HS-5 (cell line): ENCODE data around the gene CKAP2L.
"Not testable (repeated sequence)": the region's sequence is repeated elsewhere in the genome, so short reads cannot be mapped to it uniquely, and the experiment has no call there.

Experiments
- DNase-seq: peaks from one replicate; pipeline ENCODE4 v3.0.0-alpha.2; 2012; ENCODE audit warnings: low read depth

Gene CKAP2L

DNA sequence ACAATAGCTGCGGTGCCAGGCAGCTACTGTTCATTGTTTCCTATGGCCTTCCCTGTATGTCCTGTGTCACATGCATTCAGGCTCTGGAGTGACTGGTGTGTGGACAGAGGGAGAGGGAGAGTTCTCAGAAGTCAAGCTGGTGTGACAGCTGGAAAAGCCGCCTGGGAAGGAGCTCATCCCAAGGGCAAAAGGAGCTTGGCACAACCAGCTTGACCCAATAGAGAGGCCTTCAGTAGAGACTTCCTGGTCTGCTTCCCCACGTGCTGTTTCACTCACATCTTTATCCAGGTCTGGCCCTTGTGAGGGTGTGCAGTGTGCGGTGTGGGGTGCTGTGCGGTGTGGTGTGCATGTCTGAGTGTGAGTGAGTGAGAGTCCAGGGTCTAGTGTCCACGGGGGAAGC, 54.7 kb downstream of the CKAP2L start:
- no peak for DNase-seq

DNA sequence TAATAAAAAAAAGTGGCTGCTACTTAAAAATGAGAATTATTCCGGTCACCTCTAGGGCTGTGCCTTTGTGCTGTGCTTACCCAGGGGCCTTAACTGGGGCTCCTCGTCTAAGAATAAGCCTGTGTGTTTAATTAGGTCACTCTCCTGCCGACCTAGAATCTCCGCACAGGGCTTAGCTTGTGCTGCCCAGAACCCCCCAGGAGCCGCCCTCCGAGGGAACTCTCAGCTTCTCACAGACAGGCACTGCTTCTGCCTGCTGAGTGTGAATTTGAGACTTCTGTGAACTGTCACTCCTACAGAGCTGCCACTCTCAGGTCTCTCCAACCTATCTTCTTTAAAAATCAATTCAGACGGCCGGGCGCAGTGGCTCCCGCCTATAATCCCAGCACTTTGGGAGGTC, 55.4 kb downstream of the CKAP2L start:
- DNase-seq: no peak

DNA sequence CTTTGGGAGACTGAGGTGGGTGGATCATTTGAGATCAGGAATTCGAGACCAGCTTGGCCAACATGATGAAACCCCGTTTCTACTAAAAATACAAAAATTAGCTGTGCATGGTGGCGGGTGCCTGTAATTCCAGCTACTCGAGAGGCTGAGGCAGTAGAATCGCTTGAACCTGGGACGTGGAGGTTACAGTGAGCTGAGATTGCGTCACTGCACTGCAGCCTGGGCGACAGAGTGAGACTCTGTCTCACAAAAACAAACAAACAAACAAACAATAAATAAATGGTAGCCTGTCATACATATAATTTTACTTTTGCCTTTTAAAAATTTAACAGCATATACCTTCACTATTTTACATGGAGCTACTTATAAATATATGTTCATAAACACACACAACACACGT, 57.5 kb downstream of the CKAP2L start:
- not testable (repeated sequence) for DNase-seq

DNA sequence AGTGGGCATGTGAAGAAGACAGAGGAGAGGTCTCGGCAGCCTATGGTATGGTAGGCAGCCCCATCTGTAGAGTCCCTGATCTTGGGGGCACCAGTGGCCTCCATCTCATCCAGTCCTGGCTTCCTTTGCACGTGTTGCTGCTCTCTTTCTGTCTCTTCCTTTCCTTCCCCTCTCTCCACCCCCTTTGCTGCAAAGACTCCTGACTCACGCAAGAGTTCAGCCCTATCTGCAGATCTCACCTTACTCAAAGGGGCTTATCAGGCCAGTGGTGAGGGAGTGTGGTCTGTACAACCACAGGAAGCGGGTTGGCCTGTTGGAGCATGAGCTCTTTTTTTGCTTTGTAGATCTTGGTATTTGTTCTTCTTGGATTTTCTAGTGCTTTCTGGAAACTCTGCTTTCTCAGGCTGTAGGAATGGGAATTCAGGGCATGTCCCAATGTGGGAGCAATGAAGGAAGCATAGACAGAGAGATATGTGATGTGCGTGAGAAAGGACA, 58.2 kb downstream of the CKAP2L start:
- DNase-seq: no peak

DNA sequence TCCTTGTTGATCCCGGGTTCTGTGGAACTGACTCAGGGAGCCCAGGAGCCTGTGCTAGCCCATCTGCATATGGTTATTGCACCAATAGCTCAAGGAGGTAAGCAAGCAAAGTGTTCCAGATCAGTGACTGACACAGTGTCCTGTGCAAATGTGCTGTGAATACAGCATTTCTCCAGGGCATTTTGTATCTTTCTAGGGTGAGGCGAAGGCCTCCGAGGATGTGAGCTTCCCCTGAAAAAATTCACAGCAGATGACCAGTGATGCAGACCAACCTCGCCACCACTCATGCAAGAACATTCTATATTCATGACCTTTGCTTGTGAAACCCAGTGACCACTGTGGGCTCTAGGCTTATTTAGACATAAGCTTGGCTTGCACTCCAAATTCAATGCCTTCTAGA, 58.8 kb downstream of the CKAP2L start:
- DNase-seq: no peak

DNA sequence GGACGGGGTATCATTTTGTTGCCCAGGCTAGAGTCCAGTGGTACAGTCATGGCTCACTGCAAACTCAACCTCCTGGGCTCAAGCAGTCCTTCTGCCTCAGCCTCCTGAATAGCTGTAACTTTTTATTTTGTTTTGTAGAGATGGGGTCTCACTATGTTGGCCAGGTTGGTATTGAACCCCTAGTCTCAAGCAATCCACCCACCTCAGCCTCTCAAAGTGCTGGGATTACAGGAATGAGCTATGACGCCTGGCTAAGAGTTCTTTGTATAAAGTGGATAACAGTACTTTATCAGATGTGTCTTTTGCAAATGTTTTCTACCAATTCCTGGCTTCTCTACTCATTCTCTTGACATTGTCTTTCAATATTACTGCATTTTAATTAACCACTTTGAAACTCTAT, 60.7 kb downstream of the CKAP2L start:
- DNase-seq: no peak

DNA sequence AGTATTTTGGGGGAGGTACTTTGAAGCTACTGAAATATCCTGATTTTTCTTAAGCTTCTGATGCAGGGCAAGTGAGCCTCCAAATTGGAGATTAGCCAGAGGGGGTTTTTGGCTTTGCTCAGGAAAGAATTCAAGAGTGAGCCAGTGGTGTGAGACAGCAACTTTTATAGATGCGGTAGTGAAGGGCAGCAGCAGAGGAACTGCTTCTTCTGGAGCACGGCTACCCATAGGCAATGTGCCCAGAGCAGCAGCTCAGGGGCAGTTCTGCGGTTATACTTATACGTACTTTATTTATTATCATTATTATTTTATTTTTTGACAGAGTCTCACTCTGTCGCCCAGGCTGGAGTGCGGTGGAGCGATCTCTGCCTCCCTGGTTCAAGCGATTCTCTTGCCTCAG, 63.4 kb downstream of the CKAP2L start:
- no peak for DNase-seq

DNA sequence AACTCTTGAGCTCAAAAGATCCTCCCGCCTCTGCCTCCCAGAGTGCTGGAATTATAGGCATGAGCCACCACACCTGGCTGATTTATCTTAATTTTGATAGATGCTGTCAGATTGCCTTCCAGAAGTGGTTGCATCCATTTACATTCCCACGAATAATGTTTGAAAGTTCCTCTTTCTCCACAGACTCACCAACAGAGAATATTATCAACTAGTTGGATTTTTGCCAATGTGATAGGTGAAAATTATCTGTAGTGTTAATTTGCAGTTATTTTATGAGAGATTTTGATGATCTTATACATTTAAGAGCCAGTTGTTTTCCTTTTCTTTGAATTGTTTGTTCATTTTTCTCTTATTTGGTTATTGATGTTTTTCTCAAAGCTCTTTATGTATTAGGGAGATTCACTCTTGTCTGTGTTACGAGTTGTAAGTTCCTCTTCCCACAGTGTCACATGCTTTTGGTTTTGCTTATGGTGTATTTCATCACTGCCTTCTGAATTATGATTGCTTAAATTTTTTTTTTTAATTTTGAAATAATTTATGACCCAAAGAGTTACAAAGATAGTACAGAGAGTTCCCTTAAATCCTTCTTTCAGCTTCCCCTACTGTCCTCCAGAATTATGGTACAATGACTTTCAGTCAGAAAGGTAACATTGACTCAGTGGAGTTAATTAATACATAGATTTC, 64.3 kb downstream of the CKAP2L start:
- DNase-seq: no peak

DNA sequence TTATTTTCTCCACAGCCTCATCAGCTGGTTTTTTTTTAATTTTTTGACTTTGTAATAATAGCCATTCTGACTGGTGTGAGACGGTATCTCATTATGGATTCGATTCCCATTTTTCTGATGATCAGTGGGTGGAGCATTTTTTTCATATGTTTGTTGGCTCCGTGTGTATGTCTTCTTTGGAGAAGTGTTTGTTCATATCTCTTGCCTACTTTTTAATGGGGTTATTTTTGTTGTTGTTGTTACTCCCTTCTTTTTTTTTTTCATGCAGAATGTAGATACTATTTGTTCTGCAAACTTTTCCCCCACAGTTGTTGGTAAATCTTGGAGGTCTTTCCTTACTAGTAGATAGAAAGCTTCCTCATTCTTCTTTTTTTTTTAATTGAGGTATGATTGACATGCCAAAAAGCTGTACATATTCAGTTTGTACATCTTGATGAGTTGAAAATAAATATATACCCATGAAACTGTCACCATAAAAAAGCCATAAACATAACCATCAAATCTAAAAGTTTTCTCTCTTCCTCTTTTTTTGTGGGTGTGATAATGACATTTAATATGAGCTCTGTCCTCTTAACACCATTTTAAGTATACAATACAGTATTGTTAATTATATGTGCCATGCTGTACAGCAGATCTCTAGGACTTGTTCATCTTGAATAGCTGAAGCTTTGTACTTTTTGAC, 65.4 kb downstream of the CKAP2L start:
- DNase-seq: no peak

DNA sequence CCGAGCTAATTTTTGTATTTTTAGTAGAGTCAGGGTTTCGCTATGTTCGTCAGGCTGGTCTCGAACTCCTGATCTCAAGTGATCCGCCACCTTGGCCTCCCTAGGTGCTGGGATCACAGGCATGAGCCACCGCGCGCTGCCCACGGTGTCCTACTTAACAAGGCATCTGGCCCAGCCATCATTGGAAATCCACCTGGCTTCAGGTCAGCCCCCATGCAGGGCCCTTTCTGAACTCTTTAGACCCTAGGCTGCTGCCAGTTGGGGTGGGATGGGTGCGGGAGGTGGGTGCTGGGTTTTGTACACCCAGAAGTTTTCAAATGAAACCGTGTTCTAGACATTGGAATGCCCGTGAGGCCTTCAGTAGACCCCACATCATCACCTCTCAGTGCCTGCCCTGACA, 70.2 kb downstream of the CKAP2L start:
- no peak for DNase-seq

DNA sequence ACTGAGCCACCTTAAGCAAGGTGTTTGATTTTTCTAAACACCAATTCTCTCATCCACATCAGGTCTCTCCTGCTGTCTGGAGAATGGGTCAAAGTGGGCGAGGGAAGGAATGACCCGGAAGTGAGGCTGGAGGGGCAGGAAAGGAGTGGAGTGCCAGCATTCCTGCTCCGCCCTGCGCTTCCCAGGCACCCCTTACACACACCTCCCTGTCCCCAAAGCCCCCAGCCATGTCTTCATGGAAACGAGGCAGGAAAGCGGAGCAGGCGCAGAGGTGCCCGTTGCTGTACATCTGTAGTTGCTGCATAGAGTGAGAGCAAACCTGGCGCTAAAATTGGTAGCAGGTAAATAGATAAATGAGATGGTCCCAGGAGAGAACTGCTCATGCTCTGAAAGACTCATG, 70.8 kb downstream of the CKAP2L start:
- DNase-seq: no peak

DNA sequence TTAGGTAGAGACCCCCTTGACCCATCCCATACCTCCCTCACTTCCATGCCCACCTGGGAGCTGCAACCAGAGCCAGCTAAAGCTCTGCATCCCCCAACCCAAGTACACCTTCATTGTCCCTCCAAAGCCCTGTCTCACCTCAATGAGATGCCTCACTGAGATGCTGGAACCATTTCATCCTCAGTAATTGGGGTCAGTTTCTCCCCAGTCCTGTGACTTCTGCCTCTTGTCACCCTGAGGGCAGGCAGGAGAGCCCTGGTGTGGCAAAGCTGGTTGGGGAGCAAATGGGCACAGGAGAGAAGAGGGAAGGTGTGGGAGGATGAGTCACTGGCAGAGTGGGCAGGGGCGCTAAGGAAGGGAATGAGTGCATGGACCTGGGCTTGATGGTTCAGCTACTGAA, 71.5 kb downstream of the CKAP2L start:
- no peak for DNase-seq

DNA sequence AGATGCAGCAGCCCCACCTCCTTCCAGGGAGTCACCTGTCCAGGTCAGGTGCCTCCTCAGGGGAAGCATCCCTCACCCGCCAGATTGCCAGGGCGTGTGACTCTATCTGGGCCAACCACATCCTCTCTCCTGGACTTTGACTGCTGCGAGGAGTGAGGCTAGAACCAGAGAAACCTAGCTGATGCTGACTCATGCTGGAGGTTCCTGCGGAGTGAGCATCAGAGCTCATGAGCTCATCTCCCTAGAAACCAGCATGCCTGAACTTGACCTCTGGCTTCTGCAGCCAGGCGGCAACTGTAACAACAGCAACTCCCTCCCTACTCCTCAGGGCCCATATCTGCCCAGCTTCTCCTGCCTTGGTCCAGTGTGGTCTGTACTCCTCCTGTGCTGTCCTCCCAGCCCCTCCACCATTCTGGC, 71.9 kb downstream of the CKAP2L start:
- peak; percentile 95 for DNase-seq

DNA sequence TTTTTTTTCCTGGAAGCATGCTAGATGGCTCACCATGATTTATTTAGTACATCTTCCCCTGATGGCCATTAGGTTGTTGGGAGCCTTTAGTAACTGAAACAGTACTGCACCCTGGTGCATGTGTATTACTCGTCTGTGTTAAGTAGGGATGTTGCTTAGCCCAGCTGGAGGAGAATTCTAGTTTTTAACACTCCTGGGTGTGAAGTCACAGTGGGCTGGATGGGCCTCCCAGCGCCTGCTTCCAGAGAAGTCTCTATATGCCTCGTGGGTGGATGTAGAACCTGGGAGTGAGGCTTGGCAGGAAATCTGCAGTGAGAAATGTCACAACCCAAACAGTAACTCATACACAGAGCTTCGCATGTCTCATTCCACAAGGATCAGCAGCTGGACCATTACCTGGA, 72.5 kb downstream of the CKAP2L start:
- no peak for DNase-seq

DNA sequence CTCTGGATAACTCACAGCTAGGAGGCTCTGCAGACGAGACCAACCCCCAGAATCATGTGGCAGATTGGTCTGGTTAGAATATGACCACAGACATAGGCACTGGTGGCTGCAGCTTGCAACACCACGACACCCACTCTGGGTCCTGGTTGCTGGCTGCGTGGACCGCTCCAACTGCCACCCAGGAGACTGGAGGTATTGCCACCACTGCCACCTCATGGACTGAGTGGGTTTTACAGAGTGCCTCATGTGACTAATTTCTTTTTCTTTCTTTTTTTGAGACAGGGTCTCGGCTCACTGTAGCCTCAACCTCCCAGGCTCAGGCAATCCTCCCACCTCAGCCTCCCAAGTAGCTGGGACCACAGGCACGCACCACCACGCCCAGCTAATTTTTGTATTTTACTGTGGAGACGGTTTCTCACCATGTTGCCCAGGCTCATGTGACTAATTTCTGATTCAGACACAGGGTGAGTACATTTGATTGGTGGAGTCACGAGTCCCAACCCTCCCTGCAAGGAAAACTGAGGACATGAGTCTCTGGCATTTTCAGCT, 73.5 kb downstream of the CKAP2L start:
- no peak for DNase-seq

DNA sequence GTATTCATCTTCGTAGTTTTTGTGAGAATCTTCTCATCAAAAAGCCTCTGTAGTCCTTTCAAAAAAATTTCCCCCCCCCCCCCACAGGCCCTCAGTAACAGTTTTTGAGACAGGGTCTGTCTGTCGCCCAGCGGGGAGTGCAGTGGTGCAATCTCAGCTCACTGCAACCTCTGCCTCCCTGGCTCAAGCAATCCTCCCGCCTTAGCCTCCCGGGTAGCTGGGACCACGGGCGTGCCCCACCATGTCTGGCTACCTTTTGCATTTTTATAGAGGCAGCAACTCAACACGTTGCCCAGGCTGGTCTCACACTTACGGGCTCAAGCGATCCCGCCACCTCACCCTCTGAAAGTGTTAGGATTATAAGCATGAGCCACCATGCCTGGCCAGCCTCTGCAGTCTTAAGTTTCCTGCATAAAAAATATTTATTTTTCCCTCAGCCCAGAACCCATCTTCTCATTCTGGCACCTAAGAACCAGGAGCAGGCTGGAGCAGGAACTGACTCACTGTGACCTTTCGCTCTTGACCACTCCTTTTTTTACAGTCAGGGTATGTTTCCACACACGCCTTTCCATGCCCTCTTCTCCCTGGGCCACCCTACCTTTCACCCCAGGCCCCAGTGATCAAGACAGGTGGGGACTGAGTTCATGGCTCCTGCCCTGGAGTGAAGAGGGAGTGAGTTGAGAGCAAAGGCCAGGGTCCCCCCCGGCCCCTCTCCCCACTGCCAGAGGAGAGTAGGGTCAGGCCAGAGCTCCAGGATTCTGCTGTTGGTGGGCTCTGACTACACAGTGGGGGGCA, 76.1 kb downstream of the CKAP2L start:
- no peak for DNase-seq

DNA sequence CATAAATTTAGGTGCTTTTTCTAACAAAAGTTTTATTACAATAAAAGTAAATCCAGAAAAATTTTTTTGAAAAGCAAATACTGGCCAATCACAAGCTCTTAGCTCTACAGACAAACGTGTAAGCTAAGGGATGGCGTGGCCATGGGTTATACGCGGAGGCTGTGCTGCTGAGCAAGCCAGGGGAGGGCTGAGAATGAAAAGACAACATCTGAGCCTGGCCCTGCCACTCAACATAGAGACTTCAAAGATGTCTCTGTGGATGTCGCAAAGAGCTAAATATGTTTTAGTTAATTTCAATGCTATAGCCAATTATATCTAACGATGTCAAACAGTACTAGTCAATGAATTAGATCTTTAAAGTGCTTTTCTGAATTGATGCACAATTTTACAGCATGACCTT, 76.9 kb downstream of the CKAP2L start:
- DNase-seq: no peak
